ENCODE results near the gene SMIM35.

SMIM35 gene

DNA sequence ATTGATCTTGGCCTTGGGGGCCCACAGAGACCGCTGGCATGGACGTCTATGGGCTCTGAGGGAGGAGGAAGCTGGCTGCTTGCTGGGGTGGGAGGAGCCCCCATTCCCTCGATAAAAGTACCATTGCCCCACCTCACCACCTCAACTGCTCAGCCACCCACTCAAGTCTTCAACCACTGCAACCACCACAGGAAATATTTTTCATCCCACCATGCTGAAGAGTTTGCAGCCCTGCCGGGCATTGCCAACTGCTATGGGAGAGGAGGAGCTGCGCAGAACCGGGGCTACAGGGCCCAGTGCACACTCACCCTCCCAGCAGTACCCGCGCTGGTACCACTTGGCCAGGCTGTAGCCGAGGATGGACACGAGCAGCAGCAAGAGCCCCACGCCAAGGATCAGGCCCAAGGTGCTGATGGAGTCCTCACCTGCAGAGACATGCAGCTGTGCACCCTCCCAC lies 71.3 kb downstream of the SMIM35 start:
- H3K27ac ChIP-seq = no peak overlapping the region

DNA sequence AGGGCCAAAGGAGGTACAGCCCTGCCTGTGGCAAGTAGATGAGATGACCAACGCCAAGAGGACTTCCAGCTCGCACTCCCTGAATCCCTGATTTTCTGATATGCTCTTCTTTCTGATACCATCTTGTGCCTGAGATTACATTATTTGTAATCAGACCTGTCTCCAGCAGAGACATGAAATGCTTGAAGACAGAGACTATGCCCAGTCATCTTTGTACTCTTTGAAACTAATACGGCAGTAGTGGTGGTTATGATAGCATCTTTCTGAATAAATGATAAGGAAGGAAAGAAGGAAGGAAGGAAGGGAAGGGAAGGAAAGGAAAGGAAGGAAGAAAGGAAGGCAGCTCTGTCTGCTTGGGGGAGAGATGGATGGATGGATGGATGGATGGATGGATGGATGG lies 72.7 kb downstream of the SMIM35 start:
- Histone ChIP-seq H3K27ac (no peak overlapping the region), H3K36me3 (no peaks in the 10 kb centered on the region), H3K4me1 (ENCODE audit: control insufficient read depth in 1 of 2, insufficient read depth in 1 of 2, low read depth in 1 of 2, low read length in 1 of 2) (peaks cover 36 to 37% of the 10 kb centered on the region in 2 experiments), H3K4me3 (ENCODE audit: low read depth in 1 of 2, low read length in 1 of 2) (no peak overlapping the region), H3K27me3 (peaks cover 13% of the 10 kb centered on the region), H3K9me3 (no peaks in the 10 kb centered on the region)
- TF ChIP-seq, protein P1, sequence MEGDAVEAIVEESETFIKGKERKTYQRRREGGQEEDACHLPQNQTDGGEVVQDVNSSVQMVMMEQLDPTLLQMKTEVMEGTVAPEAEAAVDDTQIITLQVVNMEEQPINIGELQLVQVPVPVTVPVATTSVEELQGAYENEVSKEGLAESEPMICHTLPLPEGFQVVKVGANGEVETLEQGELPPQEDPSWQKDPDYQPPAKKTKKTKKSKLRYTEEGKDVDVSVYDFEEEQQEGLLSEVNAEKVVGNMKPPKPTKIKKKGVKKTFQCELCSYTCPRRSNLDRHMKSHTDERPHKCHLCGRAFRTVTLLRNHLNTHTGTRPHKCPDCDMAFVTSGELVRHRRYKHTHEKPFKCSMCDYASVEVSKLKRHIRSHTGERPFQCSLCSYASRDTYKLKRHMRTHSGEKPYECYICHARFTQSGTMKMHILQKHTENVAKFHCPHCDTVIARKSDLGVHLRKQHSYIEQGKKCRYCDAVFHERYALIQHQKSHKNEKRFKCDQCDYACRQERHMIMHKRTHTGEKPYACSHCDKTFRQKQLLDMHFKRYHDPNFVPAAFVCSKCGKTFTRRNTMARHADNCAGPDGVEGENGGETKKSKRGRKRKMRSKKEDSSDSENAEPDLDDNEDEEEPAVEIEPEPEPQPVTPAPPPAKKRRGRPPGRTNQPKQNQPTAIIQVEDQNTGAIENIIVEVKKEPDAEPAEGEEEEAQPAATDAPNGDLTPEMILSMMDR (IDR thresholded peaks at IDR 0.05) = no peak

More for the DNA sequence above, 71.3 kb downstream of the SMIM35 start:
- Histone ChIP-seq H3K27me3 (peaks cover 13% of the 10 kb centered on the region), H3K4me3 (ENCODE audit: low read depth in 1 of 2, low read length in 1 of 2) (no peak overlapping the region), H3K9me3 (no peaks in the 10 kb centered on the region), H3K4me1 (ENCODE audit: control insufficient read depth in 1 of 2, insufficient read depth in 1 of 2, low read depth in 1 of 2, low read length in 1 of 2) (peaks cover 23% of the 10 kb centered on the region in 2 experiments), H3K36me3 (no peaks in the 10 kb centered on the region)
- TF ChIP-seq, protein P1 (IDR thresholded peaks at IDR 0.05) = no peak

DNA sequence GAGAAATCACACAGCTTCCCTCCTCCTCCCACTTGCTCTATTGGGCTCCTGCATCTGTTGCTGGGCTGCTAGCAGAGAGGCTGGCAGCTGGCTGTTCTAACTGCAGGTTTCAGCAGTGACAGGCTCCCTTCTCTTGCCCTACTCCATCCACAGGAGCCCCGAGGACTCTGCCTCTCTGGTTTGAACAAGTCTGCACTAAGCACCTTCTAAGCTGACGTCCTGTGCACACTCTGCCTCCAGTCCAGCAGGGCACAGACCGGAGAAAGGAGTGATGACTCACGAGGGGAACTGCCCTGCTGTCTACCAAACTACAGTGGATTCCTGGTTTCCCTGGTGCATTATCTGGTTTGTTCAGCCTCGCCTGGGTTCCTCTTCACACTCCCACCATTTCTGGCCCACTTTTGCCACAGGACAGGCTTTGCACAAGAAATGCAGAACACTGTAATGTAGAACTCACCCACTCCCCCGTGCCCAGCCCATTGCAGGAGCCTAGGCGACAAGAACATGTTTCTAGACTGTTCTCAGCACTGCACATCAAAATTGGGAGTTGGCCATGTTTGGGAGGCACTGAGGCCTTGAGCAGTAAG lies 74.6 kb downstream of the SMIM35 start:
- TF ChIP-seq, protein P1 (IDR thresholded peaks at IDR 0.05) = no peak
- Histone ChIP-seq H3K27me3 (peaks cover 13% of the 10 kb centered on the region), H3K4me3 (ENCODE audit: low read depth in 1 of 2, low read length in 1 of 2) (no peak overlapping the region), H3K4me1 (ENCODE audit: control insufficient read depth in 1 of 2, insufficient read depth in 1 of 2, low read depth in 1 of 2, low read length in 1 of 2) (peaks cover 55 to 56% of the 10 kb centered on the region in 2 experiments), H3K27ac (peak overlapping the region; percentile 92), H3K9me3 (no peaks in the 10 kb centered on the region), H3K36me3 (no peaks in the 10 kb centered on the region)

DNA sequence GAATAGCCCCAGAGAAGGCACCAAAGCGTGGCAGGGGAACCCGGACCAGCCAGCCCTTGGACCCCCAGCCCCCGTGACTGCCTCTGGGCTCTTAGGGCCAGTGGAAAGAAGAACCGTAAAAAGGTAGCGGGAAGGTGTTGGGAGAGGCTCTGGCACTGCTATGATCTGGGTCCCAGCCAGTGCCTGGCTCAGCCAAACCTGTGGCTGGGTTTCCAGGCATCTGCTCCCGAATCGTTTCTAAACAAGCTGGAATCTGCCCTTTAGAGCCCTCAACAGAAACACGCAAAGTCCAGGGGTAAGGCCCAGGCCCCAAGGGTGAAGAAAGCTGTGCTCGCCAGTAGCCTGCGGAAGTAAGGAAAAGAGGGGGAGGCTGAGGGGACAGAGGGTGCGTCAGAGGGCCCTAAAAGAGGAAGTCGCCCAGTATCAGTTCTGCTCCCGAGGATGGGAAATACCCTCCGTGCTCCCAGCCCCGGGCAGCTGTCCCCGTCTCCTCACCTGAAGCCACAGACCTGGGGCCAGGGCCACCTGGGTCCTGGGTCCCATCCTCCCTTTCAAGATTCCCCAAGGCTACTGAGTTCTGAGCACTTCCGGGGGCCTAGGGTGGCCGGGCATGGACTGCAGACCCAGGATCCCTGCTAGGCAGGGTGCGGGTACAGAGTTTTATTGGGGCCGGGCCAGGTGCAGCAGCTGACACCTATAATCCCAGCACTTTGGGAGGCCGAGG lies 75.9 kb downstream of the SMIM35 start:
- Histone ChIP-seq H3K27me3 (peaks cover 7% of the 10 kb centered on the region), H3K9me3 (no peaks in the 10 kb centered on the region), H3K4me1 (ENCODE audit: control insufficient read depth in 1 of 2, insufficient read depth in 1 of 2, low read depth in 1 of 2, low read length in 1 of 2) (peaks cover 65 to 66% of the 10 kb centered on the region in 2 experiments), H3K27ac (peak overlapping the region; percentile 92), H3K36me3 (no peaks in the 10 kb centered on the region), H3K4me3 (ENCODE audit: low read depth in 1 of 2, low read length in 1 of 2) (peak overlapping the region; percentile 3 to 48)
- TF ChIP-seq, protein P1 (IDR thresholded peaks at IDR 0.05) = peak; percentile 35

DNA sequence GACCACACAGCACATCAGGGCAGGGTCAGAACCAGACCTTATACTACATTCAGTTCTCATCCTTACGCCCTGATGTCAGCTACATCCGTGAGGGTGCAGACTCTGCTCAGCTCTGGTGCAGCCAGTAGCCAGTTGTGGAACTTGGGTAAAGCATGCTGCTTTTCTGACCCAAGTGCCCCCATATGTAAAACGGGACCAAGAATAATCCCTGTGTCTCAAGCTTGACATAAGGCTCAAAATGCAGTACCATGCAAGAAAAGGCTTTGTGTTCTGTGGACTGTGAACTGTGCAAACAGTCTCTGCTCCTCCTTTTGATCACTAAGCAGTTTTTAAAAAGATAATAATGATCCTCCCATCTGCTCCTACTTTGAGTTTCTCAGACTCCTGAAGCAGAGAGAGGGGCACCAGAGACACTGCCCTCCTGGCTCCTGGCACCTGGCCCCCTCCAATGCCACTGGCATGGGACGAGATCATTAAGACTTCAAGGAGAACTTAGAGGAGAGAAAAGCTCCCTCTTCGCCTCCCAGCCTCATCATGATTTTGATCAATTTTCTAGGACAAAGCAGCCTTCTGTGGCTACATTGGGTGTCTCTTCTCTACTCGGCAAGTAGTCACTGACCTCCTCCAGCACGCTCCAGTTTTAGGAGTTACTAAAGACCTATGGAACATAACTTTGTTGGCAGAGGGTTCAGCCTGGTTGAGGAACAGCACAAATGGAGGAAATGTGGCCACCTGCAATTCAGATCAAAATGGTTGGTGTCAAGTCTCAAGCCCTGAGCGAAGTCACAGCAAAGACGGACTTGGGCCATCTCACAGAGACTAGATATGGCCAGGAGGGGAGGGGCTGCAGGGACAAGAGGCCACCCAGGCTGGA lies 76.7 kb downstream of the SMIM35 start:
- TF ChIP-seq, protein P1 (IDR thresholded peaks at IDR 0.05) = no peak
- no peaks in the 10 kb centered on the region for H3K9me3 ChIP-seq
- H3K36me3 ChIP-seq = no peaks in the 10 kb centered on the region
- peak overlapping the region; percentile 3 to 48 for H3K4me3 ChIP-seq (ENCODE audit: low read depth in 1 of 2, low read length in 1 of 2)
- peaks cover 65 to 66% of the 10 kb centered on the region in 2 experiments for H3K4me1 ChIP-seq (ENCODE audit: control insufficient read depth in 1 of 2, insufficient read depth in 1 of 2, low read depth in 1 of 2, low read length in 1 of 2)
- no peaks in the 10 kb centered on the region for H3K27me3 ChIP-seq
- peak overlapping the region; percentile 92 for H3K27ac ChIP-seq

All from neutrophil (primary cell).